NCI-H524 (cell line): ENCODE data around the gene COPG1.
A peak's percentile ranks its signal among the peaks of the same experiment; 100 is the strongest.

Source experiments
- DNase-seq, 2 experiments: peaks; one replicate each; lab custom pipeline; 2025; lab: John Stamatoyannopoulos, UW

The COPG1 gene

GRCh38 chr3:129280183-129280582 is 30.8 kb downstream of the COPG1 start:
- DNase-seq, result no peak

GRCh38 chr3:129281726-129282125 is 32.3 kb downstream of the COPG1 start:
- no peak for DNase-seq

GRCh38 chr3:129282727-129283327 is 33.4 kb downstream of the COPG1 start:
- no peak for DNase-seq

GRCh38 chr3:129286081-129286480 is 36.7 kb downstream of the COPG1 start:
- DNase-seq, result peak; percentile 99 to 100

- DNase-seq, result no peak
Measured at GRCh38 chr3:129288446-129288845, 39.0 kb downstream of the COPG1 start.

GRCh38 chr3:129289201-129289921 is 40.0 kb downstream of the COPG1 start:
- DNase-seq, result no peak

- no peak for DNase-seq
Measured at GRCh38 chr3:129291236-129291886, 42.0 kb downstream of the COPG1 start.

- DNase-seq, result no peak
Measured at GRCh38 chr3:129295286-129295685, 45.9 kb downstream of the COPG1 start.

- no peak for DNase-seq
Measured at GRCh38 chr3:129304146-129304961, 54.9 kb downstream of the COPG1 start.

GRCh38 chr3:129304962-129305222 is 55.5 kb downstream of the COPG1 start:
- no peak for DNase-seq

GRCh38 chr3:129305592-129306091 is 56.2 kb downstream of the COPG1 start:
- no peak for DNase-seq

- no peak for DNase-seq
Measured at GRCh38 chr3:129308636-129309035, 59.2 kb downstream of the COPG1 start.

GRCh38 chr3:129310111-129311011 is 61.0 kb downstream of the COPG1 start:
- no peak for DNase-seq

- no peak for DNase-seq
Measured at GRCh38 chr3:129311054-129311902, 61.9 kb downstream of the COPG1 start.

GRCh38 chr3:129312021-129312639 is 62.7 kb downstream of the COPG1 start:
- DNase-seq, result no peak

GRCh38 chr3:129312671-129313414 is 63.4 kb downstream of the COPG1 start:
- DNase-seq, result no peak

GRCh38 chr3:129313415-129313664 is 63.9 kb downstream of the COPG1 start:
- no peak for DNase-seq

GRCh38 chr3:129313665-129314385 is 64.4 kb downstream of the COPG1 start:
- peak in 1 of 2 experiments; percentile 33 for DNase-seq
